GM18507 (cell line): Measurements from ENCODE around the gene TDP2.
"Not testable (repeated sequence)": the region's sequence is repeated elsewhere in the genome, so short reads cannot be mapped to it uniquely, and the experiment has no call there.

Experiments used
- DNase-seq: peaks from one replicate; pipeline ENCODE4 v3.0.0; 2011; ENCODE audit warnings: low read depth; ENCODE audit not compliant: insufficient read length; ENCODE audit errors: extremely low spot score
- FAIRE-seq: peaks from 2 replicates; lab custom pipeline; 2011; peaks lifted over from hg19 to GRCh38; lab: Jason Lieb, UNC

Gene TDP2

DNA sequence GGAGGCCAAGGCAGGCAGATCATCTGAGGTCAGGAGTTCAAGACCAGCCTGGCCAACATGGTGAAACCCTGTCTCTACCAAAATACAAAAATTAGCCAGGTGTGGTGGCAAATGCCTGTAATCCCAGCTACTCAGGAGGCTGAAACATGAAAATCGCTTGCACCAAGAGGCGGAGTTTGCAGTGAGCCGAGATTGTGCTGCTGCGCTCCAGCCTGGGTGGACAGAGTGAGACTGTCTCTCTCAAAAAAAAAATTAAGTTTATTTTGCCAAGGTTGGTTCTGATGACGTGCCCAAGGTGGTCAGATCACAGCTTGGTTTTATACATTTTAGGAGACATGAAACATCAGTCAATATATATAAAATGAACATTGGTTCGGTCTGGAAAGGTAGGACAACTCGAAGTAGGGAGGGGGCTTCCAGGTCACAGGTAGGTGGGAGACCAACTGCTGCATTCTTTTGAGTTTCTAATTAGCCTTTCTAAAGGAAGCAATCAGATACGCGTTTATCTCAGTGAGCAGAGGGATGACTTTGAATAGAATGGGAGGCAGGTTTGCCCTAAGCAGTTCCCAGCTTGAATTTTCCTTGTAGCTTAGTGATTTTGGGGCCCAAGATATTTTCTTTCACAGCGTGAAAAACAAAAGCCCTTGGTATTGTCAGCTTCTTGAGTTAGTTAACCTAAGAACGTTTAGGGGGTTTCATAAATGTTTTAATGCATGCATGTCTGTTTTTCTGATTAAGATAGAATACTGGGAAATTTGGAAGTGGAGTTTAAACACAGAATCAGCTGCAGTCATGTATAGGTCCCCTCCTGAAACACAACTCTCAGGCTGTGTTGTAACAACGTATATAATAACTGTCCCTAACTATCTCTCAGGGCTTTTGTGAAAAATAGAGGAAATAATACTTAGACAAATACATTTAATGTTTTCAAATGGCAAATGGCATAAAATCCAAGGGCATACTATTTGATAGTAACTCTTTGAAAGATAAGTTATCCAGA is 16.9 kb upstream of the TDP2 start:
- FAIRE-seq, result no peak
- DNase-seq, result no peak

DNA sequence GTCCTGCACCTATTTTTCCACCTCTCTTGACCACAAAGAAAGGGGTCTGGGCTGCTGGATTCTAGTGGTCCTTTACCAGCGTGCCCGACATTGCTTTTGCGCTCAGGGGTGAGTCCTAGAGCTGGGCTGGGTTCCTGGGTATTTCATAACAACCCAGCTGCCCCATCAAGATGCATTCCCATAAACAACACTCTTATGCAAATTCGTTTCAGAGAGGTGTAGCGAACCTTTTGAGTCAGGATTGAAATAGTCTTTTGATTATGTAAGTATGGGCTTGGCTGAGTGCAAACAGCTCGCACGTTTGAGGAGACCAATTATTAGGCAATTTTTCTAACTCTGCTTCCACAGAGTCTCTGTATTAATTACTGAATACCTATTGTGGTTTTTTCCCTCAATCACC is 13.9 kb upstream of the TDP2 start:
- DNase-seq, result no peak

DNA sequence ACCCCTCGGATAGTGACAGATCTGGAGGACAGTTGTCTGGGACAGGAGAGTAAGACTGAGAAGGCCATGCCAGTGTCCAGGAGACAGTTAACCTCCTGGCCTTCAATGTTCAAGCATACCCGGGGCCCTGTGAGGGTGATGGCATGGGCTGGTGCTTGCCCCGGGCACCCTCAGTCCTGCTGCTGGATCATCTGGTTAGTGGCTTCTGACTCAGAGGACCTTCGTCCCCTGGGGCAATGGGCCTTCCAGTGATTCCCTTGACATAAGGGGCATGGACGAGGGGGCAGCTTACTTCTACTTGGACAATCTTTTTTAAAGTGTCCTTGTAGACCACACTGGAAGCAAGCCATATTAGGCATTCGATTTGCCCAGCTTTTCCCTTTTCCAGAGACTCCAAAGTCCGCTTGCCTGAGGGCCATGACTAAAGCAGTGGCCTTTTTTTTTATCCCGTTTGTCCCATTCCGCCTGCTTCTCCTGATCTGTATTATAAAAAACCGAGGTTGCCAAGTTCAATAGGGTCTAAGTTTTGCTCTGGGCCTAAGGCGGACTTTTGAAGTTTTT is 12.2 kb upstream of the TDP2 start:
- FAIRE-seq, DNase-seq: not testable (repeated sequence)

More for the DNA sequence above, 13.9 kb upstream of the TDP2 start:
- no peak for FAIRE-seq

DNA sequence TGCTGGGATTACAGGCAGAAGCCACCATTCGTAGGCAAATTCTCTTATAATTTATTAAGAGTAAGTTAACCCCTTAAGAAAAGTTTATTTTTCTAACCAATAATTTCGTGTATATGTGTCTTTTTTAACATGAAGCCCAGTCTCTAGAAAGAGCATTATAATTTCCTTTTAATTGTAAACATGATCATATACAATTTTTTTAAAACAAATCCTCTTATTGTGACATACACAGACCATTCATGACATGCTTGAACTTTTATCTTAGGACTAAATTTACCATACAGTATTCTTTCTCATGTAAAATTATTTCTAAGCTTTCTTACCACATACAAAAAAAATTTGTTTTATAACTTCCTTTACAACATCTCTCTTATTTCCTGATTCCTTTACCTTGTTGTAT is 6.9 kb upstream of the TDP2 start:
- DNase-seq (no peak), FAIRE-seq (no peak)

DNA sequence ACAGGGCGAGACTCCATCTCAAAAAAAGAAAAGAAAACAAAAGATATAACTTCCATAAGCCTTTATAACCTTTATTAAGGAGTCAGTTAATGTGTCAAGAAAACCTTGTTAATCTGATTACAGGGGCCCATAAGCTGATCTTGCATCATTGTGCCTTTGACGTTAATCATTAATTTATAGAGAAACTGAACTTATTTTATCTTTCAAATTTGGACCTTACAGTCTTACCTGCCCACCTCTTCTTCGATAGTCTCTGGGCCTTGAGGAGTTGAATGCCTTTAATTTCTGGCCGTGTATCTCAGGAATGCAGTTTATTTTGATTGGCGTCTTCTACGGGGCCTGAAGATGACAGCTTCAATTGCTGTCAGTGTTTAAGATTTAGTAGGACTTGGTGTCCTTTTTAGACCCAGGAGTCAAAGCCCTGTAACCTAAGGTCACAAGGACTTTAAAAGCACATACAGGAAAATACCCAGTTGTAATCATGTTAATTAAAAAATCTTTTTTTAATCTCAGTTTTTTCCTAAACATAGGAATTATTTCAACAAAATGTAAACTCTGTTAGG is 6.0 kb upstream of the TDP2 start:
- FAIRE-seq (no peak), DNase-seq (no peak)

DNA sequence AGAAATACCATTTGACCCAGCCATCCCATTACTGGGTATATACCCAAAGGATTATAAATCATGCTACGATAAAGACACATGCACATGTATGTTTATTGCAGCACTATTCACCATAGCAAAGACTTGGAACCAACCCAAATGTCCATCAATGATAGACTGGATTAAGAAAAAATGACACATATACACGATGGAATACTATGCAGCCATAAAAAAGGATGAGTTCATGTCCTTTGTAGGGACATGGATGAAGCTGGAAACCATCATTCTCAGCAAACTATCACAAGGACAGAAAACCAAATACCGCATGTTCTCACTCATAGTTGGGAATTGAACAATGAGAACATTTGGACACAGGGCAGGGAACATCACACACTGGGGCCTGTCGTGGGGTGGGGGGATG is 4.4 kb upstream of the TDP2 start:
- DNase-seq, FAIRE-seq: not testable (repeated sequence)

DNA sequence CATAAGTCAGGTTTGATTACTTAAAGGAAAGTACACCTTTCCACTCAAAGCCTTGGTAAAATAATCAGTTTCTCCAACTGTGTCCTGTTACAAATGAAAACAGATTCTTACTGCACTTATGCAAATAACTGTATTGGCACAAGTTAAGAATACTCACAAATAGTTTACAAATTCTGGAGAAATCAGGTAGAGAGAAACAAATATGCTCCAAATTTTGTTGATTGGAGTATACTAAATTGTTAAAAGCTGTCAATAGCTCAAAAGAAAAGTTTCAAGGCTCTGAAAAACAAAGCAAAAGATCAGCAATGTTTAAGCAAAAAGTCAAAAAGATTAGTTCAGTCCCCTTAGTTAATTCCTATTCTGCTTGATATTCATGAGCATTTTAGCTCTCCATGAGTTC is 3.8 kb upstream of the TDP2 start:
- not testable (repeated sequence) for FAIRE-seq, DNase-seq

DNA sequence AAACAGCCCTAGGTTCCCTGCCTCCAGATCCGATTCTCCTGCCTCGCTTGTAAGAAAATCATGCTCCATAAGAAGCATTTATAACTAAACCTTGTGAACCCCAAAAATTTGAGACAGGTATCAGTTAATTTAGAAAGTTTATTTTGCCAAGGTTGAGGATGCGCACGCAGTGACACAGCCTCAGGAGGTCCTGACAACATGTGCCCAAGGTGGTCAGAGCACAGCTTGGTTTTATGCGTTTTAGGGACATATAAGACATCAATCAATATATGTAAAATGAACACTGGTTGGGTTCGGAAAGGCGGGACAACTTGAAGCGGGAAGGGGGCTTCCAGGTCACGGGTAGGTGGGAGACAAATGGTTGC is 2.3 kb upstream of the TDP2 start:
- FAIRE-seq (no peak), DNase-seq (no peak)

DNA sequence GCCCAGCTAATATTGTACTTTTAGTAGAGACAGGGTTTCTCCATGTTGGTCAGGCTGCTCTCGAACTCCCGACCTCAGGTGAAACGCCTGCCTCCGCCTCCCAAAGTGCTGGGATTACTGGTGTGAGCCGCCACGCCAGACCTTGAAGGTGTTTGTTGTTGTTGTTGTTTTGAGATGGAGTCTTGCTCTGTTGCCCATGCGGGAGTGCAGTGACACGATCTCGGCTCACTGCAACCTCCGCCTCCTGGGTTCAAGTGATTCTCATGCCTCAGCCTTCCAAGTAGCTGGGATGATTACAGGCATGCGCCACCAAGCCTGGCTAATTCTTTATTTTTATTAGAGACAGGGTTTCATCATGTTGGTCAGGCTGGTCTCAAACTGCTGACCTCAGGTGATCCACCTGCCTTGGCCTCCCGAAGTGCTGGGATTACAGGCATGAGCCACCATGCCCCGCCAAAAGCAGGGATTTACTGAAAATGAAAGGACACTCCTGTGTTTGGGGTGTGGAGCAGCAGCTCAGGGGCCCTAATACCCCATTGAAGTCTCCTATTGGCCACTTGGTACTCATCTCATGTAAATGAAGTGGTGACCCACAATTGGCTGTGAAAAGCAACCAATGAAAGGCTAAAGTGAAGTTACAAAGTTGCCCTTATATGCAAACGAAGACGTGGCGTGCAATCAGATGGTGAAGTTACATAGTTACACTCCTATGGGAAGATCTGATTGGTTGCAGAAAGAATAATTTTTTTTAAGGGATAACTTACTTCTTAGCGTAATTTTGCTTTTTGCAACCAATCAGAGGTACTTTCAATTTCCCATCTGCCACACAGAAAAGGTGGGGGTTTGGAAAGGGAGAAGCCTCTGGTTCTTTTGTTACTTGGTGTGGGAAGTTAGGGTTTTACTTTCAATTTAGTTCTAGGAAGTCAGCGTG is 1.6 kb upstream of the TDP2 start:
- FAIRE-seq, DNase-seq: not testable (repeated sequence)

DNA sequence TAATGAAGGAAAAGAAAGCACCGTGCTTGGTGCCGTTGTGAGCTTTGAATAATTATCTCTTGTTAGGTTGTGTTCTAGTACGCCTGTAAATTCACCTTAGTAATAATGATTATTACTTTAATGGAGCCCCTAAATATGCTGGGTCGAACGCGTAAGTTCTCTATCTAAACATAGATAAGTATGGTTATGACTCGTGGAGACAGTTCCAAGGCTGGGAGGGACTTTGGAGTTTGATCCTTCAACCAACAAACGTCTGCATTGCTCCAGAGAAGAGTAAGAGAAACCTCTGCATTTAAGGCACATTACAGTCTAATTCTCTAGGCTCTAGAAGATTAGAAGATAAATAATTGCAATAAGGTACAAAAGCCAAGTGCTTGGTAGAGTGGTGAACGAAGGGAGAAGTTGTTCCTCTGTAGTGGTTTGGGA is 692 bp upstream of the TDP2 start:
- DNase-seq (no peak), FAIRE-seq (no peak)

DNA sequence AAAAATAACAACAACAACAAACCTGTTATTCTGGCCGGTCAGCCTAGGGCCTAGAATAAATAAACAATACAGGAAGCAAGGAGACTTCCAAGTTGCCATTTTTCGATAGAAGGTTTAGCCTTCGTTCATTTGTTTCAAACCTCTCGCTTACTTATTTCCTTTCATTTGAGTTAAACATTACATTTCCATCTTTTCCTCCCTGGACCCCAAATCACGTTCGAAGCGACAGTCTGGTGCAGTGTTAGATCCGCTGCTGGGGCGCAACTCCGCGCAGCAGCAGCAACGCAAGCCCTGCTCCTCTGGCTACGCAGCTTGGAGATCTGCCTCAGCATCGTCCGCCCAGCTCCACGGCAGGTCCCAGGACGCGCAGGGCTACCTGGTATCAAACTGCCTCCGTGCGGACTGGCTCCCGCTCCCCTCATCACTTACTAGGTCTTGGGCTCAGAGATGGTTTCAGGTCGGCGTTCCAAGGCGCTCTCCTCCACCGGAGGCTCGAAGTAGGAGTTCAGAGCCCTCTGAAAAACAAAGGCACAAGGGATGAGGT is 530 bp downstream of the TDP2 start:
- no peak for DNase-seq
- FAIRE-seq, result no peak

DNA sequence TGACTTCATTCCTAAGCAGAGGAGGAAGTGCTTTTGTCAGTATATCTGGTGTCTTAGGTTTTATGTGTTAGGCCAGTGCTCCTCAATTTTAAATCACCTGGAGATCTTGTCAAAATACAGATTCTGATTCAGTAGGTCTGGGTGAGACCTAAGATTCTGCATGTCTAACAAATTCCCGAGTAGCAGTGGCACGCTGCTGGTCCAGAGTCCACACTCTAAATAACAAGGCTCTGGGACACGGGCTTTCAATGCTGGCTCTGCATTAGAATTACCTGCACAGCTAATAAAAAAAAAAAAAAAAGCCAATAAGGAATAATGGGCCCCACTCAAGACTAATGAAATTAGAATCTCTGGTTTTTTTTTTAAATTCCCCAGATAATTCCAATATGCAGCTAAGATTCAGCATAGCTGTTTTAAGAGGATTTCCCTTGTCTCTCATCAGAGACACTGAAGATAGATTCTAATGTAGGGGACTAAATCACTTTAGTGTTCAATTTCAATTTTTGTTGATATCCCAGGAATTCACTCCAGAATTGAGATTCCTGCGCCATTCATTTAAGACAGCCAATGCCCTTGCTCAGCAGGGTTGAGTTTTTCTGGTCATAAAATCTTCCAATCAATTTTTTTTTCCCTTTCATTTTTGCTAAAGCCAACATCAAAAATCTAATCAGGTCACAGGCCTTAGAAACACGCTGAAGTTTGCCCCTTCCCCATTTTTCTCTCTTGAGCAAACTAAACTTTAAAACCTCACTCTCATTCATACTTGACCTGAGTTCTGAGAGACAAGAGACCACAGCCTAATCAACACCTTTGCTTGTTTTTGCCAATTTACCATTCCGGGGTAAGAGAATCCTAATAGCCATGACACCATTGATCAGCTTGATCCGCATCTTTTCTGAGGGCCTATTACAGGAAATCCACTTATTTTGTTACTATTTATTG is 2.4 kb downstream of the TDP2 start:
- no peak for FAIRE-seq

DNA sequence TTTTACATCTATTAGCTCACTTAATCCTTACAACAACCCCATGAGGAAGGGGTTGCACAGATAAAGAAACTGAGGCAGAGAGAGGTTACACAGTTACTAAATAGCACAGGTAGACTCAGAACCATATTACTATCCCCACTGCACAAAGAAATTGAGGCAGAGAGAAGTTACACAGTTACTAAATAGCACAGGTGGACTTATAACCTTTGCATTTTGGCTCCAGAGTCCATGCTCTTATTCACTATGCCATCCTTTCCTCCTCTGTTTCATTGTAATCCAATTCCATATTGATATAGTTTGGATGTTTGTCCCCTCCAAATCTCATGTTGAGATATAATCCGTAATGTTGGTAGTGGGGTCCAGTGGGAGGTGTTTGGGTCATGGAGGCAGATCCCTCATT is 3.5 kb downstream of the TDP2 start:
- no peak for FAIRE-seq

More for the DNA sequence above, 2.4 kb downstream of the TDP2 start:
- DNase-seq, result no peak

DNA sequence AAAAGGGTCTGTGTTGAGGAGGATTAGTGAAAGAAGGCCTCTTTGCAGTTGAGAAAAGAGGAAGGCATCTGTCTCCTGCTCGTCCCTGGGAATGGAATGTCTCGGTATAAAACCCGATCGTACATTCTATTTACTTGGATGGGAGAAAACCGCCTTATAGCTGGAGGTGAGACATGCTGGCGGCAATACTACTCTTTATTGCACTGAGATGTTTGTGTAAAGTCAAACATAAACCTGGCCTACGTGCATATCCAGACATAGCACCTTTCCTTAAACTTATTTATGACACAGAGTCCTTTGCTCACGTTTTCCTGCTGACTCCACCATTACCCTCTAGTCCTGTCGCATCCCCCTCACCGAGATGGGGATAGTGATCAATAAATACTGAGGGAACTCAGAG is 4.5 kb downstream of the TDP2 start:
- DNase-seq (no peak), FAIRE-seq (no peak)

More for the DNA sequence above, 3.5 kb downstream of the TDP2 start:
- DNase-seq, result no peak

DNA sequence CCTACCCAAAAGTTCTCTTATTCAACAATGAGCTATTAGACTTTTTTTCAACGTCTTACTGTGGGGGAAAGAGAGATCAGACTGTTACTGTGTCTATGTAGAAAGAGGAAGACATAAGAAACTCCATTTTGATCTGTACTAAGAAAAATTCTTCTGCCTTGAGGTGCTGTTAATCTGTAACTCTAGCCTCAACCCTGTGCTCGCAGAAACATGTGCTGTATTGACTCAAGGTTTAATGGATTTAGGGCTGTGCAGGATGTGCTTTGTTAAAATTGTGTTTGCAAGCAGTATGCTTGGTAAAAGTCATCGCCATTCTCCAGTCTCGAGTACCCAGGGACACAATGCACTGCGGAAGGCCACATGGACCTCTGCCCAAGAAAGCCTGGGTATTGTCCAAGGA is 4.9 kb downstream of the TDP2 start:
- FAIRE-seq, DNase-seq: not testable (repeated sequence)

DNA sequence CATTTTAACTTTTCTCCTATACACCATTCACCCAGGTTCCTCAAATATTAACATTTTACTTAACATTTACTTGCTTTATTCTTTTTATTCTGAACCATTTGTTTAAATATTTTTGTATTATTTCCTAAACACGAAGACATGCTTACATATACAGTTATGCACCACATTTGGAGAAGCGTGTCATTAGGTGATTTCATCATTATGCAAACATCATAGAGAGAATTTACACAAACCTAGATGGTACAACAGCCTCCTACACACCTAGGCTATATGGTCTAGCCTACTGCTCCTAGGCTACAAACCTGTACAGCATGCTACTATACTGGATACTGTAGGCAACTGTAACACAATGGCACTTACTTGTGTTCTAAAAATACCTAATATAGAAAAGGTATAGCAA is 6.6 kb downstream of the TDP2 start:
- FAIRE-seq (no peak), DNase-seq (no peak)

DNA sequence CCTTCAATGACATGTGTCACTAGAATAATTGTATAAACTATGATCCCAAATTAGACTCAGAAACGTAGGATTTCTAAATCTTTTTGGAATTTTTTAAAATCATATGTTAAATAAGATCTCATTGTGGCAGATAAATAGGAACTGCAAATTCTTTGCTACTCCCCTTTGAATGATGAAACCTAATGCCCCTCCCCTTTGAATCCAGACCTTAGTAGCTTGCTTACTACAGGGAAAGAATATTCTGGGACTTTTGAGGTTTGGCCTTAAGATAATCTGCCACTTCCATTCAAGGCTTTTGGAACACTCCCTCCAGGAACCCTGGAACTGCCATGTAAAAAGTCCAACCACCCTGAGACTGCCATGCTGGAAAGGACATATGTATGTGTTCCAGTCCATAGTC is 7.1 kb downstream of the TDP2 start:
- DNase-seq (no peak), FAIRE-seq (no peak)
